ENCODE data around the gene GUCY1A2. TPM values are rescaled to one million over a fixed set of nuclear protein-coding genes. Genes with fewer than 3 reads are reported as not detected.
"Not testable (repeated sequence)": the region's sequence is repeated elsewhere in the genome, so short reads cannot be mapped to it uniquely, and the experiment has no call there.

GUCY1A2 gene
- total RNA-seq, 4 donors from 2014 or later, result 0.37 to 2.0 (median 0.67) TPM

GRCh38 chr11:106828976-106829375 lies 189.3 kb downstream of the GUCY1A2 start:
- 67 to 86% methylated on average over 5 of the region's 5 CpGs for WGBS, 2 donors (ENCODE audit: low coverage in 1 of 2)

GRCh38 chr11:106828576-106828975 lies 189.7 kb downstream of the GUCY1A2 start:
- in situ Hi-C loops (cut with MboI; ENCODE audit: low pct_ligation_motif_present in 1 of 4, low pct_unique_long_range_greater_than_20kb in 1 of 4, low sequenced_read_pairs in 3 of 4), result no loop called here

More at GRCh38 chr11:106828976-106829375, 189.3 kb downstream of the GUCY1A2 start:
- no peak for TF ChIP-seq POLR2AphosphoS5 (IDR thresholded peaks at IDR 0.05)
- TF ChIP-seq, protein P1, sequence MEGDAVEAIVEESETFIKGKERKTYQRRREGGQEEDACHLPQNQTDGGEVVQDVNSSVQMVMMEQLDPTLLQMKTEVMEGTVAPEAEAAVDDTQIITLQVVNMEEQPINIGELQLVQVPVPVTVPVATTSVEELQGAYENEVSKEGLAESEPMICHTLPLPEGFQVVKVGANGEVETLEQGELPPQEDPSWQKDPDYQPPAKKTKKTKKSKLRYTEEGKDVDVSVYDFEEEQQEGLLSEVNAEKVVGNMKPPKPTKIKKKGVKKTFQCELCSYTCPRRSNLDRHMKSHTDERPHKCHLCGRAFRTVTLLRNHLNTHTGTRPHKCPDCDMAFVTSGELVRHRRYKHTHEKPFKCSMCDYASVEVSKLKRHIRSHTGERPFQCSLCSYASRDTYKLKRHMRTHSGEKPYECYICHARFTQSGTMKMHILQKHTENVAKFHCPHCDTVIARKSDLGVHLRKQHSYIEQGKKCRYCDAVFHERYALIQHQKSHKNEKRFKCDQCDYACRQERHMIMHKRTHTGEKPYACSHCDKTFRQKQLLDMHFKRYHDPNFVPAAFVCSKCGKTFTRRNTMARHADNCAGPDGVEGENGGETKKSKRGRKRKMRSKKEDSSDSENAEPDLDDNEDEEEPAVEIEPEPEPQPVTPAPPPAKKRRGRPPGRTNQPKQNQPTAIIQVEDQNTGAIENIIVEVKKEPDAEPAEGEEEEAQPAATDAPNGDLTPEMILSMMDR (IDR thresholded peaks at IDR 0.05), result no peak
- TF ChIP-seq POLR2A (IDR thresholded peaks at IDR 0.05), result no peak
- no peak for TF ChIP-seq EP300 (IDR thresholded peaks at IDR 0.05; ENCODE audit: low read depth)
- H3K4me1 ChIP-seq, result no peaks in the 10 kb centered on the region
- intact Hi-C loops (cut with DNase I; ENCODE audit: low total_unique reads), result no loop called here
- no peak for DNase-seq
- in situ Hi-C loops (cut with MboI; ENCODE audit: low pct_ligation_motif_present in 1 of 4, low pct_unique_long_range_greater_than_20kb in 1 of 4, low sequenced_read_pairs in 3 of 4), result no loop called here
- H3K36me3 ChIP-seq, result no peaks in the 10 kb centered on the region
- H3K27me3 ChIP-seq, result no peaks in the 10 kb centered on the region
- no peaks in the 10 kb centered on the region for H3K9me3 ChIP-seq
- H3K4me3 ChIP-seq, result no peak overlapping the region
- H3K27ac ChIP-seq, result no peak overlapping the region

DNA sequence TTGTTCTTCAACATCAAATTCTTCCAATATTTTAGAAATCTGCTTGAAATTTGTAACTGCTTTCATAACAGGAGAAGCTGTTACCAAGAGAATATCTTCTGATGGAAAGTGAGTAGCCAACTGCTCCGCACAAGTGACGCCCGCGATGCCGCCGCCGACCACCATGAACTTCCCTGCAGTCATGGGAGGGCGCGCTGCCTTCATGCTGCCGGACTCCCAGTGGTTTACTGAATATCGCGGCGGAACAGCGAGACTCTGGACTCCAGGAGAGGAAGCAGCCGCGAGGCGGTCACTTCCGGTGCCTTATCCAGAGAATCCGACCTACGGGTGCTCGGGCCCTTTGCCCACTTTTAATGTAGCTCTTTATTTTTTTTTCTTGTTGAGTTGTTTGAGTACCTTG lies 190.6 kb downstream of the GUCY1A2 start:
- WGBS, 2 donors (ENCODE audit: low coverage in 1 of 2), result 95 to 97% methylated on average over 11 to 21 of the region's 21 CpGs
- no peak for DNase-seq
- in situ Hi-C loops (cut with MboI; ENCODE audit: low pct_ligation_motif_present in 1 of 4, low pct_unique_long_range_greater_than_20kb in 1 of 4, low sequenced_read_pairs in 3 of 4) (no loop called here), intact Hi-C loops (cut with DNase I; ENCODE audit: low total_unique reads) (no loop called here)
- Histone ChIP-seq H3K4me1 (no peaks in the 10 kb centered on the region), H3K27ac (no peak overlapping the region), H3K27me3 (no peaks in the 10 kb centered on the region), H3K4me3 (no peak overlapping the region), H3K9me3 (no peaks in the 10 kb centered on the region), H3K36me3 (no peaks in the 10 kb centered on the region)
- TF ChIP-seq EP300 (IDR thresholded peaks at IDR 0.05; ENCODE audit: low read depth) (no peak), POLR2AphosphoS5 (IDR thresholded peaks at IDR 0.05) (no peak), POLR2A (IDR thresholded peaks at IDR 0.05) (no peak)
- TF ChIP-seq, protein P1 (IDR thresholded peaks at IDR 0.05), result no peak

More at GRCh38 chr11:106828576-106828975, 189.7 kb downstream of the GUCY1A2 start:
- Histone ChIP-seq H3K4me3 (no peak overlapping the region), H3K27ac (no peak overlapping the region), H3K27me3 (no peaks in the 10 kb centered on the region), H3K9me3 (no peaks in the 10 kb centered on the region), H3K36me3 (no peaks in the 10 kb centered on the region), H3K4me1 (no peaks in the 10 kb centered on the region)
- 38 to 71% methylated on average over 3 of the region's 3 CpGs for WGBS, 2 donors (ENCODE audit: low coverage in 1 of 2)
- TF ChIP-seq POLR2AphosphoS5 (IDR thresholded peaks at IDR 0.05) (no peak), EP300 (IDR thresholded peaks at IDR 0.05; ENCODE audit: low read depth) (no peak), POLR2A (IDR thresholded peaks at IDR 0.05) (no peak)
- TF ChIP-seq, protein P1 (IDR thresholded peaks at IDR 0.05), result no peak
- intact Hi-C loops (cut with DNase I; ENCODE audit: low total_unique reads), result no loop called here
- no peak for DNase-seq

- DNase-seq; H3K27ac ChIP-seq; H3K9me3 ChIP-seq; H3K27me3 ChIP-seq; intact Hi-C loops (cut with DNase I; ENCODE audit: low total_unique reads); H3K4me1 ChIP-seq; H3K4me3 ChIP-seq; in situ Hi-C loops (cut with MboI; ENCODE audit: low pct_ligation_motif_present in 1 of 4, low pct_unique_long_range_greater_than_20kb in 1 of 4, low sequenced_read_pairs in 3 of 4); H3K36me3 ChIP-seq: not testable (repeated sequence)
- 68 to 82% methylated on average over 2 to 3 of the region's 3 CpGs for WGBS, 2 donors (ENCODE audit: low coverage in 1 of 2)
Observed at GRCh38 chr11:106826558-106826957, 191.7 kb downstream of the GUCY1A2 start.

DNA sequence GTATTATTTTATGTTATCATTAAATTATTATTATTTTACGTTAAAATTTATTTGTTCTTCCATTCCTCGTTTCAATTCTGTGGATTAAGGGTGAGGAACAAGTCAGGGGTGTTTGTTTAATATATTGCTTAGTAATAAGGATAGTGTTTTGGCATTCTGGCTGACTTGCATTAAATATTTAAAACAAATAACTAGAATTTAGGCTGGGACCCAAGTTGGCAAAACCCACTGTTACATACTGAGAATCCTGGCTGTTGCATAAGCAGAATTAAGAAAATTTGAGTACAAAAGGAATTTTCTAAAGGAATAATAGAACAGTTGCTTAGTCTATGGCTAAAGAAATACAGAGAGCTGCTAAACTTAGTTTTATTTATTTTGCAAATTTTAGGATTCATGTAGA lies 196.4 kb downstream of the GUCY1A2 start:
- intact Hi-C loops (cut with DNase I; ENCODE audit: low total_unique reads), result no loop called here
- TF ChIP-seq POLR2A (IDR thresholded peaks at IDR 0.05) (no peak), POLR2AphosphoS5 (IDR thresholded peaks at IDR 0.05) (no peak), EP300 (IDR thresholded peaks at IDR 0.05; ENCODE audit: low read depth) (no peak)
- TF ChIP-seq, protein P1 (IDR thresholded peaks at IDR 0.05), result no peak
- 43 to 50% methylated on average over 2 of the region's 2 CpGs for WGBS, 2 donors (ENCODE audit: low coverage in 1 of 2)

More for the DNA sequence above, 196.4 kb downstream of the GUCY1A2 start:
- Histone ChIP-seq H3K9me3 (no peaks in the 10 kb centered on the region), H3K4me1 (no peaks in the 10 kb centered on the region), H3K27ac (no peak overlapping the region), H3K27me3 (no peaks in the 10 kb centered on the region), H3K4me3 (no peak overlapping the region), H3K36me3 (no peaks in the 10 kb centered on the region)
- in situ Hi-C loops (cut with MboI; ENCODE audit: low pct_ligation_motif_present in 1 of 4, low pct_unique_long_range_greater_than_20kb in 1 of 4, low sequenced_read_pairs in 3 of 4), result no loop called here
- no peak for DNase-seq

Measured in transverse colon (tissue), 4 donors.